GM13977 (cell line): ENCODE measurements around the gene VAPA.
"Not testable (repeated sequence)": the region's sequence is repeated elsewhere in the genome, so short reads cannot be mapped to it uniquely, and the experiment has no call there.

Experiments
- DNase-seq: peaks from one replicate; pipeline ENCODE4 v3.0.0; 2012; ENCODE audit warnings: low spot score
- in situ Hi-C: fragments of 300-500 bp; cut with MboI; formaldehyde crosslinking; loops from one replicate; pipeline ENCODE4 v1.12.0; 2022; ENCODE audit warnings: low sequenced_read_pairs, low pct_unique_long_range_greater_than_20kb, mixed read lengths, inconsistent platforms; ENCODE audit not compliant: unreplicated experiment
- TF ChIP-seq, protein P1 (sequence below): IDR thresholded peaks from 2 replicates; pipeline ENCODE4 v1.5.1; 2012; ENCODE audit warnings: mild to moderate bottlenecking, control low read depth; ENCODE audit not compliant: insufficient read depth; ENCODE audit errors: extremely low read depth, missing control alignments

The VAPA gene

DNA sequence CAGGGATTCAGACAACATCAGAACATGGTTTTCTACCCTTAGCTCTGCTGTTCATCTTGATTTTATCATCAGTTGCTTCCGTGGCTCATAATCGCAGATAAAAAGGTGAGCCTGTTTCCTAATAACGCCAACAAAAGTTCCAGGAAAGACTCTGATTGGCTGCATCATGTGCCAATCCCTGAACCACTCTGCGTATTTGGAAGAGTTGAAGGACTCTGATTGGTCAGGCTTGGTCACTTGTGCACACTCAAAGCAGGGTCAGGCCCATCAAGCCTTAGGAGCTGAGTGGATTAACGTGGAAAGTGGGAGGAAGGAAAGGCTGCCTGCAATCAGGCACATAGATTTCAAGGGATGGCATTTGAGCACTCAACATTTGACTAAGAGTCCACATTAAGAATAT, 16.7 kb upstream of the VAPA start:
- TF ChIP-seq, protein P1, sequence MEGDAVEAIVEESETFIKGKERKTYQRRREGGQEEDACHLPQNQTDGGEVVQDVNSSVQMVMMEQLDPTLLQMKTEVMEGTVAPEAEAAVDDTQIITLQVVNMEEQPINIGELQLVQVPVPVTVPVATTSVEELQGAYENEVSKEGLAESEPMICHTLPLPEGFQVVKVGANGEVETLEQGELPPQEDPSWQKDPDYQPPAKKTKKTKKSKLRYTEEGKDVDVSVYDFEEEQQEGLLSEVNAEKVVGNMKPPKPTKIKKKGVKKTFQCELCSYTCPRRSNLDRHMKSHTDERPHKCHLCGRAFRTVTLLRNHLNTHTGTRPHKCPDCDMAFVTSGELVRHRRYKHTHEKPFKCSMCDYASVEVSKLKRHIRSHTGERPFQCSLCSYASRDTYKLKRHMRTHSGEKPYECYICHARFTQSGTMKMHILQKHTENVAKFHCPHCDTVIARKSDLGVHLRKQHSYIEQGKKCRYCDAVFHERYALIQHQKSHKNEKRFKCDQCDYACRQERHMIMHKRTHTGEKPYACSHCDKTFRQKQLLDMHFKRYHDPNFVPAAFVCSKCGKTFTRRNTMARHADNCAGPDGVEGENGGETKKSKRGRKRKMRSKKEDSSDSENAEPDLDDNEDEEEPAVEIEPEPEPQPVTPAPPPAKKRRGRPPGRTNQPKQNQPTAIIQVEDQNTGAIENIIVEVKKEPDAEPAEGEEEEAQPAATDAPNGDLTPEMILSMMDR, result no peak
- in situ Hi-C loops, result no loop called here
- DNase-seq, result no peak

GRCh38 chr18:9897787-9898291, 16.0 kb upstream of the VAPA start:
- in situ Hi-C loops, DNase-seq: not testable (repeated sequence)

DNA sequence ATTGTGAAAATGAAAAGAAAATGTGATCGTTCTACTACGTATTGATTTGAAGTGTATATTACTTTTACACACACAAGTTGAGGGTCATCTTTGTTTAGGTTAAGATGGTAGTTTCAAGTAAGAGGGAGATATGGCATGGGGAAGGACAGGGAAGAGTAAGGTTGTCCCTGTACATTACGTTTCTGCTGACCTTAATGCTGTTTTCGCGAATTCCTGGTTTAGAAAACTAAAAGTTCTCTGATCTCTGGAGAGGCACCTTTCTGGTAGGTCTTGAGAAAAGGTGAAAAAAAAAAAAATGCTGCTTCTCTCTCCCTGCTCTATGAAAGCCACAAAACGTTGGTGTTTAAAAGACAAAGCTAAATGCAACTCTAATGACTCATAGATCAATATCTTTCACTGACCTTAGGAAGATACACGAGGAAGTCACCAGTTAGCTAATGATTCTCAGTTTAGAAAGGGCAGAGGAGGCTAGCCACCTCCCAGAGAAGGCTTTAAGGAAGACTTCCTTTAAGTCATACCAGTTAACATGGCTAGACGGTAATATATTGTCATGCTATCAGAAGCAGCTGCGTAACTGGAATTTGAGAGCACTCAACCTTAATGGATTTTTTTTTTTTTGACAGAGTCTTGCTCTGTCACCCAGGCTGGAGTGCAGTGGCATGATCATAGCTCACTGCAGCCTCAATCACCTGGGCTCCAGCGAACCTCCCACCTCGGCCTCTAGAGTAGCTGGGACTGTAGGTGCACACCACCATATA, 14.8 kb upstream of the VAPA start:
- TF ChIP-seq, protein P1, result no peak
- peak; percentile 21 for DNase-seq
- in situ Hi-C loops, result no loop called here

DNA sequence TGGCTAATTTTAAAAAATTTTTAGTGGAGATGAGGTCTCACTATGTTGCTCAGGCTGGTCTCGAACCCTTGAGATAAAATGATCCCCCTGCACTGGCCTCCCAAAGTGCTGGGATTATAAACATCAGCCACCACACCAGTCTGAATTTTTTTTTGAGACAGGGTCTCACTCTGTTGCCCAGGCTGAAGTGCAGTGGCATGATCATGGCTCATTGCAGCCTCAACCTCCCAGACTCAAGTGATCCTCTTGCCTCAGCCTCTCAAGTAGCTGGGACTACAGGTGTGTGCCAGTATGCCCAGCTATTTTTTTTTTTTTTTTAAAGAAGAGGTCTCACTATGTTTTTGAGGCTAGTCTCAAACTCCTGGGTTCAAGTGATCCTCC, 14.3 kb upstream of the VAPA start:
- in situ Hi-C loops, DNase-seq: not testable (repeated sequence)

GRCh38 chr18:9900699-9901098, 13.1 kb upstream of the VAPA start:
- TF ChIP-seq, protein P1, result no peak
- DNase-seq, result no peak
- in situ Hi-C loops, result no loop called here

DNA sequence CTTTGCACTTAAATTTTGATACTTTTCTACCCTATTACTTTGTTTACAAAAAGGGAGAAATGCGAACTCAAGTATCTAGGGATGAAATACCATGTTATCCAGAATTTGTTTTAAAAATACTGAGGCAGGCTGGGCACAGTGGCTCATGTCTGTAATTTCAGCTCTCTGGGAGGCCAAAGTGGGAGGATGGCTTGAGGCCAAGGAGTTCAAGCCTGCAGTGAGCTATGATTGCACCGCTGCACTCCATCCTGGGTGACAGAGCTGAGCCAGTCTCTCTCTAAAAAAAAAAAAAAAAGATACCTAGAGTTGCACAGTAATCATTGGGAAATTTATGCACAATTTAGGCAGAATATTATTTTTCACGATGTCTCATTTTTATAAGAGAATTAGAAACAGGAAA, 12.4 kb upstream of the VAPA start:
- no peak for DNase-seq
- in situ Hi-C loops, result no loop called here
- TF ChIP-seq, protein P1, result no peak

DNA sequence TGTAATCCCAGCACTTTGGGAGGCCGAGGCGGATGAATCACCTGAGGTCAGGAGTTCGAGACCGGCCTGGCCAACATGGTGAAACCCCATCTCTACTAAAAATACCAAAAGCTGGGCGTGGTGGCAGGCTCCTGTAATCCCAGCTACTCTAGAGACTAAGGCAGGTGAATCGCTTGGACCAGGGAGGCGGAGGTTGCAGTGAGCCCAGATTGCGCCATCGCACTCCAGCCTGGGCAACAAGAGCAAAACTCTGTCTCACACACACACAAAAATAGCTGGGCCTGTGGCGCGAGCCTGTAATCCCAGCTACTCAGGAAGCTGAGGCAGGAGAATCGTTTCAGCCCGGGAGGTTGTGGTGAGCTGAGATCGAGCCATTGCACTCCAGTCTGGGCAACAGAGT, 11.6 kb upstream of the VAPA start:
- in situ Hi-C loops, DNase-seq: not testable (repeated sequence)

- DNase-seq, result no peak
- TF ChIP-seq, protein P1, result no peak
Observed at GRCh38 chr18:9902832-9903231, 11.0 kb upstream of the VAPA start.

More at GRCh38 chr18:9902832-9903231, 11.0 kb upstream of the VAPA start:
- in situ Hi-C loops, result no loop called here
